HEK293T (cell line): Measurements from ENCODE around the gene RSU1.

Experiments
- HDGF ChIP-seq: fragments of 450-650 bp; IDR thresholded peaks from 2 replicates; pipeline ENCODE4 v1.6.1; 2017; ENCODE audit warnings: antibody characterized with exemption, borderline replicate concordance
- LEF1 ChIP-seq: fragments of 450-650 bp; IDR thresholded peaks from 2 replicates; pipeline ENCODE4 v1.6.1; 2017; ENCODE audit warnings: mild to moderate bottlenecking, borderline replicate concordance

DNA sequence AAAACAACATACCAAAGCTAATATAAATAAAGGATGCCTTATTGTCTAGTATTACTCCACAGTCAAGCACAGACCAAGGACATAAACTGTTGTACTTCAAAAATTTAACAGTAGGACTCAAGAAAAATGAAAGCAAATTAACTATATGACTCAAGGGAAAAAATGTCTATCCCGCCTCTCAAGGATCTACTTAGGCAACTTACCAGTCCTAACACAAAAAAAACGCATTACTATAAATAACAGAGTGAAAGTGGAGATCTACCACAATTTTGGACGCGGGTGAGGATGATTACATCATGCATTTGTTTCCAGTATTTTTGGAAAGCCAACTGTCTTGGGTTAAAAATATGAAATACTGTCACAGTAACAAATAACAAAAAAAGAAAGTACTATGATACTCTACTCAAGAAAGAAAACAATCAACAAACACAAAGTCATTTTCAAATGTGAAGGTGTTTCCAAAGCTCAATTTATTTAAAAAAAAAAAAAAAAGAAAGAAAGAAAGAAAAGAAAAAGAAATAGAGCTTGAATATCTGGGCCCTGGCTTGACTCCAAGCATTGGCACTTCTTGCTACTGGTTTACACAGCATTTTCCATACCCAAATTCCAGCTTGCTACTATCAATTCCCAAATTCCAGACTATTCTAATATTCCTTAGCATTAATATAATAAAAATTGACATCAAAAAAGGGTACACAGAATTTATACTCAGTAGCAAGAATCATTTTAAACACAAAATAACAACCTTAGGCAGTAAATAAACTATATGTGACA, 99.4 kb downstream of the RSU1 start:
- TF ChIP-seq HDGF (no peak), LEF1 (no peak)
